HG03066 (cell line): ENCODE results near the gene PTPRT.

Experiments
- ATAC-seq: cut with Tn5 transposase; IDR thresholded peaks from one replicate; pipeline ENCODE4 v1.9.1; 2021; ENCODE audit warnings: low read depth; ENCODE audit not compliant: unreplicated experiment

Gene PTPRT

DNA sequence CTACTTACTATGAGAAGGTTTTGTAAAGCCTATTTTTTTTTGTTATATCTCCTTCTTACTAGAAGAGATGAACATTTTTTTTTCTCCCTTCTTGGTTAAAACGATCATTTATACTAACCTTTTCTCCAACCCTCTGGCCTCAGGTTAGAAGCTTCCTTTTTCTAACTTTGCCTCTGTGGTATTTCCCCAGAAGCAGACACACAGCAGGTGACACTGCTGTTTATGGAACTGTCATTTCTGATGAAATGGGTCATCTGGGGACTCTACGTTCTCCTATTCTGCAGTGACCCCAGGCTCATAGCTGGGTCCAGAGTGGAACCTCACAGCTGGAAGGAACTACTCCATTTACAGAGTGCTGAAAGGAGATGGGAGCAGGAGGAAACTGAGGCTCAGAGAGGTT lies 825.3 kb downstream of the PTPRT start:
- no peak for ATAC-seq

DNA sequence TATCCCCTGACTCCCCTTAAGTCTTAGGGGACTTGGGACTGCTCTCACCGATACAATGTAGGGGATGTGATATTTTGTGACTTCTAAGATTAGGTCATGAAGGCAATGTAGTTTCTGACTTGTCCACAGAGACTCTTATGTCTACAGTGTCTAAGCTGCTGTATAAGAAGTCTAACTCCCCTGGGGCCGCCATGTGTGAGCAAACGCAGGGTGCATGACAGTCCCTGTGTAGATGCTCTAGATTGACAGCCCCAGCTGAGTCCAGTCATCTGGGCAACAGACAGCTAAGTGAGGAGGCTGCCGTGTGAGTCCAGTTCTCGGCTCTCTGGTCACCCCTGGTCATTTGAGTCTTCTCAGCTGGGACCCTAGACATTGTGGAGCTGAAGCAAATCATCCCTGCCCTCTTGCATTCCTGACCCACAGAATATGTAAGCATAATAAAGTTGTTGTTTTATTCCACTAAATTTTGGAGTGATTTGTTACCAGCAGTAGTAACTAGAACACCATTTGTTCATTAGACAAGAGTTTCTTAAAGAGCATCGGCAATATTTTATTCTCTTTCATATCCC lies 828.2 kb downstream of the PTPRT start:
- no peak for ATAC-seq

DNA sequence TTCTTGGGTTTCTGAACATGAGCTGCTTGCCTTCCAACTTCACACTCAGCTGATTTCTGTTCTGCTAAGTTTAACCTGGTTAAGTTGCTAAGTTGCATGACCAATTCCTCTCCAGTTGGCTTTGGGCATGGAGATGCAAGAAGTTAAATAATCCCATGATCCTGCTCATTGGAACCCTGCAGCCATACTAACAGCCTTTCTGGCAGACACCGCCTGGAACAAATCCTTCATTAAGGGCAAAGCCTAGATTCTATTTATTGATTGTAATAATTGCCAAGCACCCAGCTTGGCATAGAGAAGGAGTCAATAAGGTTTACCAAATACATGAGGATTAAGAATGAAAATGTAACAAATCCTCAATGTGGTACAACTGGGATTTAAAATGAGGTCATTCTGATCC lies 829.1 kb downstream of the PTPRT start:
- no peak for ATAC-seq

DNA sequence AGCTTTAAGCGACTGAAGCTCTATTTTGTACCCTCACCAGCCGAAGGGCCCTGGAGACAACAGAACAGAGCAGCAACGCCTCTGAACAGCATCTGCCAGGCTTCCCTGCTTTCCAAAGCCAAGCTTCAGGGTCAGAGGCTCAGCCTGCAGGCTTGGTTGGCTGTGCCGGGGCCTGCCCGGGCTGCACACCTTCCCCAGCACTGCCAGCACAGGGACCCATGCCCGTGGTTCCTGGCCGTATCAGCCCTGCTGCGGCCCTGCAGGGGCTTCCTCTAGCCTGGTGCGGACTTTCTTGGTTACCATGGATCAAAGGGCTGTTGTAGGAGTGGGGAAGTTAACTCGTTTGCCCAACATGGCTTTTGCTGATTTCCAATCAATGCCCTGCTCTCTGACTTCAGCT lies 830.1 kb downstream of the PTPRT start:
- ATAC-seq: no peak

DNA sequence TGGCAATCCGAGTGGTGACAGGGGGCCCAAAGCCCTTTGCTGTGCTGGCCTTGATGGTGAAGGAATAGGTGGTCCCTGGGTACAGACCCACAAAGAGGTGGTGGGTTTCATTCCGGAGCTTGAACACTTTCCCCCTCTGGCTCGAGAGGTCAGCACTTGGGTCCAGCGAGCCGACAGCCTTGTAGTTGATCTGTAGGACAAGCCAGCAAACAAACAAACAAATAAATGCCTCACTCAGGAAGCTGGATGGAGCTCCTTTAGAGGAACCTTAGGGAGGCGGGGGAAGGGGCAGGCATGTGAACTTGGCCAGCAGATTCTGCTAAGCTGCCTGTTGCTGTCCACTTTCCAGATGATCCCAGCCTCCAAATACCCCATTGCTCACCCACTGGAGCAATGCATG lies 837.6 kb downstream of the PTPRT start:
- no peak for ATAC-seq

DNA sequence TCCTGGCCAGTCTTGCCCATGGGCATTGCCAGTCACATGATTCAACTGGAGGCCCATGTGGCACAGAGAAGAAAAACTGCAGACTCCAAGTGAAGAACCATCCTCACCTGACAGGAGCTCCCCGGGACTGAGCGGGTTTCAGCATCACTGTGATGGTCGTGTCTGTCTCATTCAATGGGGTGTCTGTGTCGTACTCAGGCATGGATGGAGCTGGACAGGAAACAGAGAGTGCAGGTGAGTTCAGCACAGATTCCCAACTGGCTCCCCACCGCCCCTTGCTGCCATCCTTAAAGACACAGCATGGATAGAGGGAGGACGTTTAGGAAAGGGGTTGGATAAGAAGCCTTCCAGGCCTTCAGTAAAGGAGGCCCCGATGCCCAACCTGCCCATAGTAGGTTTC lies 839.2 kb downstream of the PTPRT start:
- no peak for ATAC-seq

DNA sequence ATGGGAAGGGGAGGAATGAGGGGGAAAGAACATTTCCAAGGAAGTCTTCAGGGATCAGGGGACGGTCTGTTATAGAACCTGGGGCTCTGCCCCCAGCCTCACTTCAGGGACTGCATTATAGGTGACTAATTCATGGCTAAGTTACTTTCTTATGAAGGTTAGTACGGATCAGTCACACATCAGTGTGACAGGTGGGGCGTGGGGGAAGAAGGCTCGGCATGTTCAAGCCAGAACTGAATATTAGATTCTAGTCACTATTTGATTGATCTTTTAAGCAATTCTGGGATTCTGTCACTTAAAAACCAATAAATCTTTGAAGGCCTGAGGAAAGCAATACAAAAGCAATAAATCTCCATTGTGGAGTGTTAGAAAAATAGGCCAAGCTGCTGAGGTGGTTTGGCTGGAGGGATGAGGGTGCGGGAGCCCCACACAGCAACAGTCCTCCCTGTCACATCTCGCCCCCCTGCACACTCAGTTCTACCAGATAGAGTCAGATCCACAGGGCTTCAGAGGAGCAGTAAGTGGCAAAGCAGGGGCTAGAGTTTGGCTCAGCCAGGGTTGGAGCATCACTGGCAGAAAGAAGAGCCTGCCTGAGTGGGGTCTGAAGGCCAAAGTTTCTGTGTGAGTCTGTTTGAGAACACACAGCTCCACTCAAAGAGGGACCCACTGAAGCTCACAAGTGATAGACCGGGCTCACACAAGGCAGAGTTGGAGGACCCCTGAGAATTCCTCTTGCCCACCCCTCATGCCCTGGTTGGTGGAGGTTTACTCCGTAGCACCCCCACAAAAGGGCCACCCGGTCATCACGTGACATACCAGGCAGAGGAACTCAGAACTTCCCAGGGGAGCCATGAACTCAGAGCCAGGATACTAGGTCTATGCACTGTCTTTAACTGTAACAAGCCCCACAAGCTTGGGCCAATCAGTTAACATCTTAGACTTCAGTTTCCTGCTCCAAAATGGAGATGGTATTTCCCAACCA lies 843.2 kb downstream of the PTPRT start:
- ATAC-seq: no peak

DNA sequence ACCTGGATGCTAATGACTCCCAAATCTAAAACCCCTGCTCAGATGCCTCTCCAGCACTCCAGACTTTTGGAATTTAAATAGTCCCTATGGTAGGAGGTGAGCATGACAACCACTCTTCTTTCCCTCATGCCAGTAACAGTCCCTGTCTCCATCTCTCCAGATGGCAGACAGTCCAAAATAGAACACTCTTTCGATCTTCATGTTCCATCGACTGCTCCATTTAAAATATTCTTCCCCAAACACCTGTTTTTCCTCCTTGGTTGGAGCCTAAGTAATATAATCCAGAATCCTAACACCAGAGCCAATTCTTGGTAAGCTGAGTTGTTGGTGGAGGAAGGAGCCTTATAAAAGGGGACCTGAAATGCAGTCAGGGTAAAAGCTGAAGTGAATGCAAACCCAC lies 848.1 kb downstream of the PTPRT start:
- no peak for ATAC-seq

DNA sequence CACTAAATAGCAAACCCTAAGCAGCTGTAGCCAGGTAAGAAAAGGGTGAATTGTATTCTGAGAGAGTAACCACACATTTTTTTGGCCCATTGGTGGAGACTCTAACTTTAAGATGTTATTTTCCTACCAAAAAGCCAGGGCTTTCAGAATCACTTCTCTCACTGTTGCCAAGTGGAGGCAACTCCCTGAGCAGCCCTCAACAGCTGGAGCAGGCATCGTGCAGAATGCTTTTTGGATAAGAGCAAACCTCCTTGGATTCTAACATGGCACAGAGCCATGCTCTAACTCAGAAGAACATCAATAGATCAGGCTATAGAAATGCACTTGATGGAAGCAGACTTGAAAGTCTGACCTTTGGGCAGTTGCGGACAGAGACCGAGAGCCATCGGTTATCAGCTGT lies 849.3 kb downstream of the PTPRT start:
- ATAC-seq: no peak

DNA sequence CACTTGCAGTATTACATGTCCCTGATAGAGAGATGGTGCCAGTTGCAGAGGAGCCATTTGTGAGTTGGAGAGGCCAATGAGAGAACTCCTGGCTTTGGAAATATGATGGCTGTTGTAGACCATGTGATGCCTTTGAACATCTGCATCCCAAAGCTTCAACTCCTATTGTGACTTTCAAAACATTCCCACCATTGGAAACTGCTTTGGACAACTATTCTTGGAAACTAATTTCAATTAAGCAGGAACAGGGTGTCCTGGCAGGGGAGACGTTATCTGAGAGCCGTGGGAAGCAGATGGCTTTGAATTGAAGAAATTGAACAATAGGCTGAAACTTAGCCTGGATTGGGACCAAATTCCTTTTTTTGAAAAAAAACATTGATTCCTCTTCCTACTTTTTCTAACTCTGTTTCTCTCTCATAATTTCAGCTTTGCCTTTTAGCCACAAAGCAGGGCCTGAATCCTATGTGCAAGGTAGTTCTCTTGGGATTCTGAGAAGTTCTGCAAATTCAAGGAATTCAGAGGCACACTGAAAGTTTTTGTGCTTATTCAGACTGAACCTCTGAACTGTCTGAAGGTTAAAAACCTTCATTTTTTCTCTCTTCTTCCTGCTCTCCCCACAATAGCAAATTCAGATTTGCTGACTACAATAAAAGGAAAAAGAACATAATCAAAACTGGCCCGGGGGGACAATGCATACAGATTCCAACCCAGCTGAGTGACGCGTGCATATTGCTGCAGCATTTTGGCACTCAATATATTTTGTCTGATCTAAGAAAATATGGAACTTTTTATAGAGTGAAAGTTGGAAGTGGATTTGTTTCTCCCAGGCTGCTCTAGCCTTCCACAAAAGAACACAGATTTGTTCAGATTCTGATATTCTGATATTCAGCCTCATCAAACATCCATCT lies 851.2 kb downstream of the PTPRT start:
- ATAC-seq: no peak

DNA sequence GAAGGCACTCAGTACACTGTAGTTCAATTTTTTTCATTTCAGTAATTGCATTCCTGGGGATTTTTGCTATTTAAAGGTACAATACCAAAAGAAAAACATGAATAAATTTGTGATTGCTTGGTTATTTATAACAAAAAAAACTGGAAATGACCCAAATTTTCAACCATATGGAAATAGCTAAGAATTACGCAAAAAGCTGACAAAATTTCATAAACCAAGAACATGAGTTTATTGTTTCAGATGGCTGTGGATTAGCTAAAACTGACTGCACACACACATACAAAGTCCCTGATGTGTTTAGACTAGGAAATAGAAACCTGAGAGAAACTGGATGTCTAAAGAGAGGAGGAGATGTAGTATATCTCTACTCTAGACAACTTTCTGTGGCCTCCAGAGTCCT lies 853.1 kb downstream of the PTPRT start:
- ATAC-seq: no peak

DNA sequence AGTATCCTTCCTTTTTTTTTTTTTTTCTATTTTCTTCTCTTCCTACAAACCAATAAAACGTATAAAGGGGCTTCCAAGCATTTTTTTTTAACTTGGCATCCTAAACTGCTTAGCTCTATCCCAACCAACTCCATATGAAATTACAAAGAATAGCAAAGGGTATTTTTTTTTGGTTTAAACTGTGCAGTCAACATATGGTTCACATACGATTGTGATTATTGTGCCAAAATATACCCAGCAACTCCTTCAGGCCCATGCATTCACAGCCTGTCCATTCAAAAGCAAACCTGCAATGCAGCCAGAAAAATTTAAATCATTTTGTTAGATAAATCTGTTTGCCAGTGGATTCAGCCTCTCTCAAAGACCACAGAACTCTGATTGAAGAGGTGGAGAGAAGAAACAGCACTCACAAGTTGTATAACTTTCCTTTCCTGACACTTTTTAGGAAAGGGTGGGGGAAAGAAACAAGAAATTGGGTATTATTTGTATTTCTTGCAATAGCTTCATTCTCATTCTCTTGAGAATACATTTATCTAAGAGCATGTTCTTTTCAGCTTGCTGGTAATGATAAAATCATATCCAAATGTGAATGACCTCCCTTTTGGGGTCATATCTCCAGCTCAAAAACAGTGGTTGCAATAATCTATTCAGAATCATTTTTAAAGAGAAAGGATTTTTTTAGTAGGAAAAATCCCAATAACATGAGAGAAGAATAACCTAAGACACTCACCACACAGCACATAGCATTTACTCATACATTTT lies 870.3 kb downstream of the PTPRT start:
- ATAC-seq: no peak

DNA sequence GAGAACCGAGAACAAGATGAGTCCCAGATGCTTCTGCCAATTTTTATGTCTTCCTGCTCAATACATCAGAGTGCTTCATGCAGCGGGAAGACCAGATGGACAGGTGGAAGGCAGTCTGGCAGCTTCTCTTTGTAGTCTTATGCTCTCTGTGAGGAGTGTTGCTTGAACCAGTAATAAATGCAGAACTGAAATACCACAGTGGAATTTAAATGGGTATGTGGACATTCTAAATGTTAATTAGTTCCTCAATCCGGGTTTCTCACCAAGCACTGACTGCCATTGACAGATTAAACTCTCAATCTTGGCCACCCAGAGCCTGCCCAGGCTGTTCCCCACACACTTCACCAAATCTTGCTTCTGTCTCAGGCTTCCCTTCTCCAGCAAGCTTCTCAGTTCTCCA lies 876.0 kb downstream of the PTPRT start:
- no peak for ATAC-seq

DNA sequence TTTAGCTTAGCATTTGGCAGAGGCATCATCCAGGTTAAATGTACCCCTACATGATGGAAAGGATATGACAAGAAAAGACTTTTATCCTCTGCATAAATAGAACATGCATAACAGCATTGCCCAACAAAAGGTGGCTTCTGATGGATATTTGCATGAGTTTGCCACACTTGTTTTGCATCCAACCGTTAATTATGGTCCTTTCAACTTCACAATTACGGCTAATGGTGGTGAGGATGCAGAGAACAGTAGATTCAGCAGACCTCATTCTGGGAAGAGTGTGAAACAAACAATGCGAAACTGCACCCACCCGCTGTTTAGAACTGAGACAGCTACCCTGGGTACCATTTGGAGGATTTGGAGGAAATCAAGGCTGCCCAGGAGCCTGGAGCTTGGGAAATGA lies 880.7 kb downstream of the PTPRT start:
- ATAC-seq: no peak

DNA sequence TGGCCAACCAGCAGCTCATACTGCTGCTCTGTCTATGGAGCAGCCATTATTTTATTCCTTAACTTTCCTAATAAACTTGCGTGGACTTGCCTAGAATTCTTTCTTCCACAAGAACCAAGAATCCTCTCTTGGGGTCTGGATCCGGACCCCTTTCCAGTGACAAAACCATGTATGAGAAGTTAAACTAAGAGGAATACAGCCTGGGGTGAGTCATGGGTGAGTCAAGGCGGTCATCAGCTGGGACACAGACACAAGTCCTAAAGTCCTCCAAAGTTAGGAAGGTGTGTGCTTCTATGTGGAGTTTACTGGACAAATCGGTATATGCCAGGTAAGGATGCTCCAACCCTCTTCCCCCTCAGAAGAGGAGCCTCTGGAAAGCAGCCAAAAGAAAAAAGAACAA lies 881.5 kb downstream of the PTPRT start:
- no peak for ATAC-seq

DNA sequence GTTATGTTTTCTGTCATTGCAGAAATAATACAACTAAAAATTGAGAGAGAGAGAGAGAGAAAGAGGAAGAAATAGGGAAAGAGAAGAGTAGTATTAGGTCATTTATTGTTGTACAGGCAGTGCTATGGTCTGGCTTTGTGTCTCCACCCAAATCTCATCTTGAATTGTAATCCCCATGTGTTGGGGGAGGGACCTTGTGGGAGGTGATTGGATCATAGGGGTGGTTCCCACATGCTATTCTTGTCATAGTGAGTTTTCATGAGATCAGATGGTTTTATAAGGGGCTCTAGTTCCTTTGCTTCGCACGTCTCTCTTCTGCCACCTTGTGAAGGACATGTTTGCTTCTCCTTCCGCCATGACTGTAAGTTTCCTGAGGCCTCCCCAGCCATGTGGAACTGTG lies 894.1 kb downstream of the PTPRT start:
- no peak for ATAC-seq

DNA sequence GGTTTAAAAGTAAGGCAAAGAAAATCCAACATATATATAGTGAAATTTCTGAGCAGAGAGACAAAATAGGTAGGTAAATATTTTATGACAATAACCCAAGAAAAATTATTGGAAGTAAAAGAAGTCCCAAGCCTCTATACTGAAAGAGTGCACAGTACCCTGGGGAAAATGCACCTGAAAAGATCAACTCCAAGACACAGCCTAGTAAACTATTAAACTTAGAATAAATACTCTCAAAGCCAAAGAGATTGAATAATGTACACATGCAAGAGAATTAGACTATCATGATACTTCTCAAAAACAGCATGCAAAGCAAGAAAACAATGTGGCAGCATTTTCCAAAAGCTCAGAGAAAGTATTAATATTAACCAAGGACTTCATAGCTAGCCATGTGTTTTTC lies 894.7 kb downstream of the PTPRT start:
- ATAC-seq: no peak

DNA sequence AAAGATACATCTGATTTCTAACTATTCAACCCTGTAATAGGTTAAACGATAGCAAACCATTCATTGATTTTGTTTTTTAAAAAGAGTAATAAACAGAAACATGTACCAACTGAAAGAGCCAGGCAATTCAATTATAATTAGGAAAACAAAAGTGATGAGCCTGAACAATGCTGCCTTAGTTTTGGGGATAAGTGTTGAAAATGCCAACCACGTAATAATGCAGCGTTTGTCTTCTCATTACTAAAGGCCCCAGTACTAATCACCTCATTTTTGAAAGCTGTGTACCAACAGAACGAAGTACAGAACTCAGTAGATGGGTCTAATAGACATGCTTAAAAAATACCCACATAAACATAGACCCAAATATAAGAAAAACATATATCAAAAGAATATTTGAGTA lies 907.9 kb downstream of the PTPRT start:
- no peak for ATAC-seq

DNA sequence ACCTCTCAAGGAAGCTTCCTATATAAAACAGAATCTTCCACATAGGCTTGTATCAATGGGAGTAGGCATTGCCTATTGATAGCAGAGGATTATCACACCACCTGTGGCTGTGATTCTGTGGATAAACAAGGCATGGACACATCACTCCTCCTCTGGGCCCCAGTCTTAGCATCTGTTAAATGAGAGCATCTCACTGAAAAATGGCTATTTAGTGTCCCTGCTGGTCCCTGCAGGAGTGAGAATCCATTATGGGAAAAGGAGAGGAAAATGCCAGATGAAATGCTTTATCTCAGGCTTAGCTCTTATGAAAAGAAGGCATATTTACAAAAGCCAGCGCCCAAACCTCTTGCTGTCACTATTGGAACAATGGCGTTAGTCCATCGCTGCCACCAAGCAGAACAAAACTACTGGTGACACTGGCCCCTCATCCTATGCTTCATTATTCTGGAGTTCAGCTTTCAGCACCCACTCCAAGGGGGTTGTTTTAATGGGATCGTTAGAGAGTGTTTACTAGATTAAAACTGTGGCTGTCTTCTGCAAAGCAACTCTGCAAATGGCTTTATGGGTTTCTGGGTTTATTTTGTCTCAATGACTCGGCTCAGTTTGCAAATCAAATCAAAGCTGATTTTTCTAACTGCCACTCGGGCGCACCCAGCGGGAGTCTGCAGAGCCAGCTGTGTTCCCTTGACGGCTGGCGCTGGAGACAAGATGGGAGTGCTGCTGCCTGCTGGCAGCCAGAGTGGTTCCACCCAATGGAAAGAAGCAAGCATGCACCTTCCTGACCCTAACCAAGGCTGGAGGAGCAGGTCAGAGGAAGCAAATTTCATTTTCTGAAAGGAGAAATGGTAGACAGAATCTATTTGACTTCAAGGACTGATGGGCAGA lies 912.7 kb downstream of the PTPRT start:
- ATAC-seq: no peak

DNA sequence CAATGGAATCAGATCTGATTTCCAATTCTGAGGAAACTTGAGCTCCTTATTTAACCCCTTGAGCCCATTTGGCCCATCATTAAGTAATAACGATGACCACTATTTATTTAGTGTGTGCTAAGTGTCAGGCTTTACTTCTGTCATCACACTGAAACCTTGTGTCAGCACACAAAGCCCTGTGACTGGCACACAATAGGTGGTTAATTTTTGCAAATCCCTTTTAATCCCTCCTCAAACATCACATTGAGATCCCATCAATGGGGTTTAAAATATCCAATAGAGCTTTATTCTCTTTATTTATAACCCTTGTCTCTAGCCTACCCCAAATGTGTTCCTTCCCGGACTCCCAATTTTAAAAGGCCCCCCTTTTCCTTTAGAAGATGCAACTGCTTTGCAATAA lies 914.7 kb downstream of the PTPRT start:
- no peak for ATAC-seq
